K562 (cell line): ENCODE results near the gene CAMK2B. TPM values are rescaled to one million over a fixed set of nuclear protein-coding genes. Genes with fewer than 3 reads are reported as not detected.

ENCODE experiments used
- ATAC-seq: fragments of 200-7000 bp; cut with Tn5 transposase; 3 replicates; pipeline ENCODE4 v1.9.1; 2020; ENCODE audit warnings: moderate library complexity
- BruUV-seq: library from RNA; stranded (reverse); fragments of 400-500 nt; replicated peaks from 2 replicates; lab custom pipeline; 2021; lab: Mats Ljungman, UMichigan
- CTCF ChIA-PET: fragments of 300-600 bp; formaldehyde crosslinking; extraction: SDS; loops from one replicate; lab custom pipeline; 2021; ENCODE audit warnings: low intra/inter-chr PET ratio; lab: Yijun Ruan, JAX
- POLR2A ChIA-PET: fragments of 300-600, 350-650 bp; sonication (Branson Sonifier 250); formaldehyde crosslinking; extraction: SDS; loops from one replicate; lab custom pipeline; 2021; ENCODE audit warnings: antibody characterized with exemption, inconsistent platforms; lab: Yijun Ruan, JAX
- DNase-seq, 4 experiments: peaks; one replicate each; pipeline versions ENCODE4 v3.0.0 to v3.0.0-alpha.2; 2011 to 2018; ENCODE audit warnings: low spot score in 3 of 4, mixed read lengths in 3 of 4; ENCODE audit errors: extremely low read depth in 1 of 4
- FAIRE-seq: peaks from 2 replicates; lab custom pipeline; 2011; peaks lifted over from hg19 to GRCh38; lab: Jason Lieb, UNC
- H2AFZ ChIP-seq: 2 replicates; pipeline ENCODE4 v1.6.0; 2011; ENCODE audit warnings: low read depth, low read length, control low read depth, inconsistent platforms
- H3K27ac ChIP-seq: fragments of 200-600 bp; 3 replicates; pipeline ENCODE4 v1.8.0; 2011; ENCODE audit warnings: low read depth, mild to moderate bottlenecking, control low read depth, inconsistent platforms, low read length, moderate library complexity, mixed read lengths; ENCODE audit errors: extremely low read depth
- H3K27me3 ChIP-seq, 2 experiments: fragments of 300-600 bp in 1 of 2; 2 replicates in 1 of 2; 3 replicates in 1 of 2; pipeline versions ENCODE4 v1.6.0 to v1.8.0; 2011; ENCODE audit warnings: inconsistent platforms in 2 of 2, low read length in 2 of 2, mild to moderate bottlenecking in 1 of 2, mixed read lengths in 1 of 2, moderate library complexity in 1 of 2; ENCODE audit not compliant: control insufficient read depth in 2 of 2, insufficient read depth in 2 of 2
- H3K36me3 ChIP-seq: fragments of 300-600 bp; 3 replicates; pipeline ENCODE4 v1.8.0; 2011; ENCODE audit warnings: mild to moderate bottlenecking, low read length, inconsistent platforms; ENCODE audit not compliant: control insufficient read depth, insufficient read depth
- H3K4me1 ChIP-seq, 2 experiments: fragments of 200-600 bp in 1 of 2; replicated peaks in 1 of 2; 2 replicates in 1 of 2; 3 replicates in 1 of 2; pipeline versions ENCODE4 v1.5.1 to v1.8.0; 2011; ENCODE audit warnings: inconsistent platforms in 2 of 2, low read length in 2 of 2, mild to moderate bottlenecking in 1 of 2, mixed read lengths in 1 of 2, moderate library complexity in 1 of 2; ENCODE audit not compliant: control insufficient read depth in 2 of 2, insufficient read depth in 2 of 2
- H3K4me2 ChIP-seq: 2 replicates; pipeline ENCODE4 v1.6.1; 2011; ENCODE audit warnings: low read length, control low read depth, inconsistent platforms, mixed read lengths; ENCODE audit not compliant: insufficient read depth
- H3K4me3 ChIP-seq: fragments of 200-600 bp; sonication (generic), shearing (Covaris generic); 2 replicates; pipeline ENCODE4 v1.5.1; 2016; ENCODE audit warnings: control low read depth, inconsistent platforms
- H3K79me2 ChIP-seq: fragments of 200-600 bp; 3 replicates; pipeline ENCODE4 v1.8.0; 2011; ENCODE audit warnings: low read length, inconsistent platforms; ENCODE audit not compliant: control insufficient read depth, insufficient read depth
- H3K9ac ChIP-seq, 2 experiments: 2 replicates each; pipeline versions ENCODE4 v1.6.0 to v1.6.1; 2011; ENCODE audit warnings: low read depth in 2 of 2, low read length in 2 of 2, control low read depth in 1 of 2, inconsistent platforms in 1 of 2, mild to moderate bottlenecking in 1 of 2, mixed read lengths in 1 of 2; ENCODE audit not compliant: insufficient read depth in 1 of 2
- H3K9me1 ChIP-seq: one replicate; pipeline ENCODE4 v1.6.0; 2011; ENCODE audit warnings: inconsistent platforms, mild to moderate bottlenecking, low read length, moderate library complexity; ENCODE audit not compliant: control insufficient read depth, insufficient read depth
- H3K9me3 ChIP-seq: replicated peaks from 2 replicates; pipeline ENCODE4 v1.5.1; 2011; ENCODE audit warnings: low read depth, low read length, inconsistent platforms; ENCODE audit not compliant: control insufficient read depth, insufficient read depth
- H4K20me1 ChIP-seq: replicated peaks from 2 replicates; pipeline ENCODE4 v1.6.1; 2011; ENCODE audit warnings: low read length, inconsistent platforms, mixed read lengths; ENCODE audit not compliant: control insufficient read depth, insufficient read depth
- CBFB ChIP-seq: sonication (generic); formaldehyde crosslinking; IDR thresholded peaks from 2 replicates; pipeline ENCODE4 v1.4.0; 2020; ENCODE audit warnings: mild to moderate bottlenecking, missing genetic modification reagents
- EGR1 ChIP-seq: fragments of 450-650 bp; conservative IDR thresholded peaks from 2 replicates; pipeline ENCODE4 v1.6.1; 2017; ENCODE audit warnings: mild to moderate bottlenecking
- GTF2F1 ChIP-seq: IDR thresholded peaks from 2 replicates; pipeline ENCODE4 v1.6.1; 2011; ENCODE audit warnings: low read depth, low read length, improper control_type of control experiment
- STAT6 ChIP-seq: sonication (generic); formaldehyde crosslinking; IDR thresholded peaks from 2 replicates; pipeline ENCODE4 v1.8.1; 2023; ENCODE audit warnings: mild to moderate bottlenecking, missing genetic modification reagents
- WGBS: fragments of 100-300 bp; shearing (Covaris generic); methylation state at CpG from one replicate; pipeline ENCODE4 v1.1.6; 2016; ENCODE audit warnings: low coverage, mixed read lengths; ENCODE audit not compliant: insufficient coverage; ENCODE audit errors: missing lambda C conversion rate; 5-methylcytosine and 5-hydroxymethylcytosine counted together
- in situ Hi-C: fragments of 300-500 bp; cut with MboI; formaldehyde crosslinking; loops from 4 replicates; pipeline ENCODE4 v1.15.0; 2018; ENCODE audit warnings: inconsistent platforms, mixed read lengths
- intact Hi-C: fragments of 100-400 bp; cut with micrococcal nuclease; formaldehyde crosslinking; loops from 2 replicates; pipeline ENCODE4 v1.14.2; 2022
- polyA plus RNA-seq, 8 experiments: library from polyadenylated mRNA; depleted of rRNA in 4 of 8; stranded (reverse) in 5 of 8; unstranded in 3 of 8; fragments of >200 nt; fragmentation: Nextera tagmentation in 2 of 8; fragmentation: Illumina TruSeq in 1 of 8; extraction: Ambion mirVana in 2 of 8; extraction: Trizol in 1 of 8; gene quantifications; 2 replicates each; pipeline versions ENCODE4 v1.2.1 to v1.2.3, GENCODE V29; 2011 to 2014; ENCODE audit warnings: inconsistent platforms in 1 of 8, missing spikeins in 1 of 8
- total RNA-seq, 7 experiments: library from RNA; depleted of rRNA in 6 of 7; stranded (reverse); fragments of >200 nt in 6 of 7; fragmentation: Illumina TruSeq in 2 of 7; extraction: Trizol in 2 of 7; gene quantifications; 2 replicates each; pipeline versions ENCODE4 v1.2.1 to v1.2.3, GENCODE V29; 2011 to 2021; ENCODE audit warnings: low replicate concordance in 1 of 7

CAMK2B gene
- total and polyA plus RNA-seq, 9 of the 15 experiments (the other 6 are each of a cell fraction or from before 2014, with no cell fraction given): 0.04 to 0.09 (median 0.05) TPM; not detected in 4

DNA sequence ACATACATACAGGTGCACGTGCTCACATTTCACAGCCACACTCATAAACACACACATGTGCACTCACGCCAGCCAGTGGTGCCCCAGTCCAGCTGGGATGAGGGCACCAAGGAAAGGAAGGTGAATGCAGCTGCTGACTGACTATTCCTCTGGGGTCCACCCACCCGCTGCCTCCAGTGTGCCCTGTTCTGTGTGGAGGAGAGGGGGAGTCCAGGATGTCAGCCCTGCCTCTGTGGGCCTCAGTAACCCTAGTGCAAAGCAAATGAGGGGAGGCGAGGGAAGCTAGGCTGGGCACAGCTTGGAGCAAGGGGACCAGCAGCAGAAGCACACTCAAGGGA, 67.0 kb downstream of the CAMK2B start:
- Histone ChIP-seq H3K36me3 (no peaks in the 10 kb centered on the region), H3K9me3 (no peaks in the 10 kb centered on the region), H3K27ac (no peak overlapping the region), H3K79me2 (no peaks in the 10 kb centered on the region), H3K9ac (peak overlapping the region in 1 of 2 experiments; percentile 75; a peak in 2 of 4 replicates), H4K20me1 (no peaks in the 10 kb centered on the region), H3K9me1 (no peaks in the 10 kb centered on the region), H3K27me3 (peaks cover 11 to 17% of the 10 kb centered on the region in 2 experiments; a peak in 4 of 5 replicates), H2AFZ (no peak overlapping the region), H3K4me2 (0 out of 2 replicates have a peak overlapping the region, but pooled peaks have one; percentile 27), H3K4me1 (peaks cover 25 to 26% of the 10 kb centered on the region in 2 experiments), H3K4me3 (no peak overlapping the region)
- POLR2A ChIA-PET: interaction anchor here (0.6 to 1.4 kb wide), 3 partner anchors 13 to 1112 kb away, joined by 3 to 5 read pairs (median 3); no protein-coding TSS in a partner anchor
- DNase-seq (no peak), ATAC-seq (no peak), FAIRE-seq (no peak)
- intact Hi-C loops (no loop called here), in situ Hi-C loops (no loop called here)
- BruUV-seq: no TSS peak
- TF ChIP-seq EGR1 (peak; percentile 32; the same call in 1 of the 2 replicates), GTF2F1 (no peak), STAT6 (CRISPR knock-in tag) (0 out of 2 replicates have a peak, but pooled peaks have one; percentile 28), CBFB (0 out of 2 replicates have a peak, but pooled peaks have one; percentile 2)
- CTCF ChIA-PET: no interaction called here
- 36% methylated on average over 3 of the region's 4 CpGs for WGBS
